DOHH2 (cell line): ENCODE results near the gene ALDH1L1.
A peak's percentile ranks its signal among the peaks of the same experiment; 100 is the strongest.

Experiments
- H3F3A ChIP-seq: fragments of 200-600 bp; sonication (generic), shearing (Covaris generic); 2 replicates; pipeline ENCODE4 v1.6.0; 2016; ENCODE audit warnings: antibody characterized with exemption, mild to moderate bottlenecking; ENCODE audit not compliant: control insufficient read depth, insufficient read depth
- H3K27ac ChIP-seq: fragments of 200-600 bp; sonication (generic); 2 replicates; pipeline ENCODE4 v1.5.1; 2014; ENCODE audit warnings: low read depth, mild to moderate bottlenecking, low read length, moderate library complexity
- H3K27me3 ChIP-seq: fragments of 200-600 bp; sonication (generic); 2 replicates; pipeline ENCODE4 v1.6.1; 2014; ENCODE audit warnings: mild to moderate bottlenecking, low read length, mixed read lengths; ENCODE audit not compliant: control insufficient read depth
- H3K36me3 ChIP-seq: fragments of 200-600 bp; sonication (generic); 2 replicates; pipeline ENCODE4 v1.6.1; 2014; ENCODE audit warnings: mild to moderate bottlenecking, low read length, moderate library complexity, mixed read lengths; ENCODE audit not compliant: control insufficient read depth
- H3K4me1 ChIP-seq: fragments of 200-600 bp; sonication (generic); 2 replicates; pipeline ENCODE4 v1.6.1; 2014; ENCODE audit warnings: mild to moderate bottlenecking, low read length, mixed read lengths; ENCODE audit not compliant: control insufficient read depth
- H3K4me2 ChIP-seq: fragments of 200-600 bp; sonication (generic); 2 replicates; pipeline ENCODE4 v1.6.0; 2014; ENCODE audit warnings: mild to moderate bottlenecking, low read length, moderate library complexity
- H3K4me3 ChIP-seq: fragments of 200-600 bp; sonication (generic); 2 replicates; pipeline ENCODE4 v1.5.1; 2014; ENCODE audit warnings: mild to moderate bottlenecking, low read length, mixed read lengths
- H3K79me2 ChIP-seq: fragments of 200-600 bp; sonication (generic); 2 replicates; pipeline ENCODE4 v1.6.1; 2014; ENCODE audit warnings: mild to moderate bottlenecking, low read length, mixed read lengths; ENCODE audit not compliant: control insufficient read depth
- H3K9me2 ChIP-seq: fragments of 200-600 bp; sonication (generic); replicated peaks from 2 replicates; pipeline ENCODE4 v1.6.1; 2014; ENCODE audit warnings: mild to moderate bottlenecking, low read length, mixed read lengths; ENCODE audit not compliant: control insufficient read depth
- H3K9me3 ChIP-seq: fragments of 200-600 bp; sonication (generic); 2 replicates; pipeline ENCODE4 v1.6.1; 2014; ENCODE audit warnings: antibody characterized with exemption, low read length, mixed read lengths; ENCODE audit not compliant: control insufficient read depth, insufficient read depth
- H4K20me1 ChIP-seq: fragments of 200-600 bp; sonication (generic); 2 replicates; pipeline ENCODE4 v1.6.0; 2014; ENCODE audit warnings: low read depth, mild to moderate bottlenecking, antibody characterized with exemption, low read length, moderate library complexity; ENCODE audit not compliant: control insufficient read depth, insufficient read depth
- CTCF ChIP-seq: fragments of 200-600 bp; sonication (generic); IDR thresholded peaks from one replicate; pipeline ENCODE4 v1.5.1; 2014; ENCODE audit warnings: antibody characterized with exemption, mild to moderate bottlenecking, low read depth, low read length; ENCODE audit not compliant: poor library complexity, severe bottlenecking
- EZH2phosphoT487 ChIP-seq: fragments of 200-600 bp; sonication (generic); IDR thresholded peaks from 2 replicates; pipeline ENCODE4 v1.6.1; 2017; ENCODE audit warnings: borderline replicate concordance, mild to moderate bottlenecking, antibody characterized with exemption, low read length, moderate library complexity, mixed read lengths

The ALDH1L1 gene

DNA sequence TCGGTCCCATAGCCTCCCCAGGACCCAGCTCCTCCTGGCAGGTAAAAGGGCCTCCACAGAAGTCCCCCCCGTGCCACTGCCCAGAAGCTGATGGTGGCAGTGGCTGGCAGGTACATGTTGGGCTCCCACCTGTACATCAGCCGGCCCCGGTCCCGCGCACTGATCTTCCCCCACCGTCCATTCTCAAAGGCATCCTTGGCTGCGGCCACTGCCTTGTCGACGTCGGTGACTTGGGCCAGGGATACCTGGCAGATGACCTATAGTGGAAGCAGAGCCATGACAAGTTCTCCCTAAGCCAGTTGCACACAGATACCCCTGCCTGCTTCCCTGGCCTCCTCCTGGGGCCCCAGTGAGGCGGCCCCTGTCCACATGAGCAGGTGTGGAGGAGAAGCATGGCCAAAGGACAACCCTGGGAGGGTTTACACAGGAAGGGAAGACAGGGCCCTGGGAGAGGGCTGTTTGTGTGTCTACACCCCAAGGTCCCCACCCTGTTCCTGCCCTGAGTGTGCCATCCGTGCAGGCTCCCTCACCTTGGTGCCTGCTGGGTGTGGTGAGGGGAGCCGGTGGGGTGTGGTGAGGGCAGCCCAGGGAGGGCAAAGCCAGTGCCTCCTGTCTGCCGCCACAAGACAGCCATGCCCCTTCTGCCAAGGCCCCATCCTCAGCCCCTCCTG is 44.8 kb downstream of the ALDH1L1 start:
- no peaks in the 10 kb centered on the region for H3K36me3 ChIP-seq
- no peak overlapping the region for H3K27ac ChIP-seq
- peaks cover 15% of the 10 kb centered on the region for H3K27me3 ChIP-seq
- no peaks in the 10 kb centered on the region for H3K79me2 ChIP-seq
- H3K4me2 ChIP-seq, result no peak overlapping the region
- no peaks in the 10 kb centered on the region for H3K9me3 ChIP-seq
- no peak overlapping the region for H3K4me3 ChIP-seq
- H4K20me1 ChIP-seq, result no peaks in the 10 kb centered on the region
- no peaks in the 10 kb centered on the region for H3F3A ChIP-seq
- H3K9me2 ChIP-seq, result no peaks in the 10 kb centered on the region
- no peaks in the 10 kb centered on the region for H3K4me1 ChIP-seq
- TF ChIP-seq CTCF (no peak), EZH2phosphoT487 (no peak)

GRCh38 chr3:126135071-126135405 is 45.3 kb downstream of the ALDH1L1 start:
- Histone ChIP-seq H3K9me3 (no peaks in the 10 kb centered on the region), H3K9me2 (no peaks in the 10 kb centered on the region), H3K79me2 (no peaks in the 10 kb centered on the region), H3K4me1 (no peaks in the 10 kb centered on the region), H3F3A (no peaks in the 10 kb centered on the region), H4K20me1 (no peaks in the 10 kb centered on the region), H3K4me3 (no peak overlapping the region), H3K36me3 (no peaks in the 10 kb centered on the region), H3K27me3 (peaks cover 14% of the 10 kb centered on the region), H3K27ac (no peak overlapping the region), H3K4me2 (no peak overlapping the region)
- TF ChIP-seq CTCF (no peak), EZH2phosphoT487 (no peak)

- Histone ChIP-seq H3K27ac (no peak overlapping the region), H3K36me3 (no peaks in the 10 kb centered on the region), H3K4me1 (no peaks in the 10 kb centered on the region), H3K4me2 (no peak overlapping the region), H4K20me1 (no peaks in the 10 kb centered on the region), H3F3A (no peaks in the 10 kb centered on the region), H3K4me3 (no peak overlapping the region), H3K9me2 (no peaks in the 10 kb centered on the region), H3K9me3 (no peaks in the 10 kb centered on the region), H3K27me3 (peaks cover 7% of the 10 kb centered on the region; the same call in 1 of the 2 replicates), H3K79me2 (no peaks in the 10 kb centered on the region)
- TF ChIP-seq CTCF, result peak; percentile 77
- no peak for TF ChIP-seq EZH2phosphoT487
Observed at GRCh38 chr3:126134219-126134975, 46.0 kb downstream of the ALDH1L1 start.
